Measurements from ENCODE around the gene ITIH5.

- no peak for TF ChIP-seq CTCF (IDR thresholded peaks at IDR 0.05)
- TF ChIP-seq POLR2A (IDR thresholded peaks at IDR 0.05), result no peak
- TF ChIP-seq POLR2AphosphoS5 (IDR thresholded peaks at IDR 0.05), result no peak
Measured at GRCh38 chr10:7513455-7513854, 153.3 kb downstream of the ITIH5 start.
